Naive B cell (primary cell): ENCODE measurements around the gene THSD4. TPM values are rescaled to one million over a fixed set of nuclear protein-coding genes. Genes with fewer than 3 reads are reported as not detected.

Source experiments
- ATAC-seq, 2 donors: fragments of 150-1000 bp; cut with Tn5 transposase; 2 replicates each; pipeline ENCODE4 v1.10.0; 2021; ENCODE audit warnings: low read depth in 2 of 2, mild to moderate bottlenecking in 2 of 2, moderate library complexity in 2 of 2
- DNase-seq: peaks from one replicate; pipeline ENCODE4 v3.0.0; 2022
- H3K27ac Mint-ChIP-seq, 6 donors: one replicate each; pipeline ENCODE4 v1.8.0; 2020 to 2022; ENCODE audit warnings: mild to moderate bottlenecking in 6 of 6, mixed read lengths in 6 of 6, moderate library complexity in 5 of 6, inconsistent platforms in 2 of 6
- H3K27me3 Mint-ChIP-seq, 3 donors: one replicate each; pipeline ENCODE4 v1.8.0; 2021 to 2022; ENCODE audit warnings: mixed read lengths in 3 of 3, mild to moderate bottlenecking in 1 of 3
- H3K36me3 Mint-ChIP-seq, 2 donors: one replicate each; pipeline ENCODE4 v1.8.0; 2020 to 2022; ENCODE audit warnings: mixed read lengths in 2 of 2, inconsistent platforms in 1 of 2, mild to moderate bottlenecking in 1 of 2
- H3K4me1 Mint-ChIP-seq, 3 donors: one replicate each; pipeline ENCODE4 v1.8.0; 2020 to 2022; ENCODE audit warnings: mixed read lengths in 3 of 3, inconsistent platforms in 1 of 3, mild to moderate bottlenecking in 1 of 3, moderate library complexity in 1 of 3
- H3K4me3 Mint-ChIP-seq, 8 donors: one replicate each; pipeline ENCODE4 v1.8.0; 2020 to 2022; ENCODE audit warnings: mild to moderate bottlenecking in 8 of 8, mixed read lengths in 8 of 8, moderate library complexity in 8 of 8, inconsistent platforms in 2 of 8
- H3K9me3 Mint-ChIP-seq, 7 donors: one replicate each; pipeline ENCODE4 v1.8.0; 2020 to 2022; ENCODE audit warnings: mixed read lengths in 7 of 7, mild to moderate bottlenecking in 5 of 7, inconsistent platforms in 2 of 7, moderate library complexity in 1 of 7
- polyA plus RNA-seq, 6 donors: library from polyadenylated mRNA; unstranded; fragments of 300-500 nt; fragmentation: Illumina TruSeq; gene quantifications; one replicate each; pipeline ENCODE4 v1.2.3, GENCODE V29; 2021; ENCODE audit warnings: low read depth in 6 of 6

THSD4 gene
- polyA plus RNA-seq, 6 donors from 2014 or later: not detected

DNA sequence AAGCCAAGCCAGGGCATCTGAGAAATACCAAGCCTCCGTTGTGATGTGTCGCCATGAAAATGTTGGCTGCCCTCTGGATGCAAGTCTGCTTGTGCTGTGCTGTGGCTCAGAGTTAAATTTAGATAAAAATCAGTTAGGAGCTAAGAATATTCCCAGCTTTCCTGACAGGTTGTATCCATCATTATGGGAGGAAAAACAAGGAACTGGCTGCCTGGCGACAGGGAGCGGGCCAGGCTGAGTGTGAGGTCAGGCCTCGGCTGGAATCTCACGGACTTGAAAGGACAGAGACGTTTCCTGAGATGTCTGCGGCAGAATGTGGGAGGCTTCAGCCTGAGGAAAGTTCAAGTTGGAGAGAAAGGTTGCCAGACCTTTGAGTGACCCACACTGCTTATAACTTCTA lies 213.8 kb downstream of the THSD4 start:
- no peak for DNase-seq
- no peak for ATAC-seq
- no peaks in the 10 kb centered on the region for H3K4me1 Mint-ChIP-seq
- no peaks in the 10 kb centered on the region for H3K36me3 Mint-ChIP-seq
- H3K27ac Mint-ChIP-seq: no peak overlapping the region
- peaks cover 0 to 7% (median 0%) of the 10 kb centered on the region in 7 donors for H3K9me3 Mint-ChIP-seq
- H3K27me3 Mint-ChIP-seq: peaks cover 0 to 5% (median 0%) of the 10 kb centered on the region in 3 donors
- H3K4me3 Mint-ChIP-seq: peak overlapping the region in 1 of 8 donors; percentile 67

DNA sequence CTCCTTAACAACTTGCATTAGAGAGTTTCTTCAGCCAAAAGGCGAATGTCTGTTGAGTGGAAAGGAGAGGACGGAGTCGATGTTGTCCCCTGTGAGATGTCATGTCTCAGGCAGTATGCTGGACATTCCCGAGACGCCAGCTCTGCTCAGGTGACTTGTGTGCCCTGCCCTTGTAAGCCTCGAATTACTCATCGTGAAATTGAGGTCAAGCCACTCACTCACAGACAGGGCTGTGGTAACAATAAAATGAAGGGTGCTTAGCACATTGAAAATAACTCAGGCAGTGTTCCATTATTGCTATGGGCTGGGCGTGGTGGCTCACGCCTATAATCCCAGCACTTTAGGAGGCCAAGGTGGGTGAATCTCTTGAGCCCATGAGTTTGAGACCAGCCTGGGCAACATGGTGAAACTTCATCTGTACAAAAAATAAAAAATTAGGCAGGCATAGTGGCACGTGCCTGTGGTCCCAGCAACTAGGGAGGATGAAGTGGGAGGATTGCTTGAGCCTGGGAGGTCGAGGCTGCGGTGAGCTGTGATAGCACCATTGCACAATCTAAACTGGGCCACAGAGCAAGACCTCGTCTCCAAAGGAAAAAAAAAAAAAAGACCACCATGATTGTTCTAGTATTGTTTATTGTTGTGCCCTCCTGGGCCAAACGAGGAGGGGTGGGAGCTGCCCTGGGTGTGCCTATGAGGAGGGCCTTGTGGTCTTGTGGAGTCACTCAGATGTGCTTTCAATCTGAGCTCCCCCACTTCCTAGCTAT lies 214.4 kb downstream of the THSD4 start:
- H3K27me3 Mint-ChIP-seq: peaks cover 0 to 9% (median 0%) of the 10 kb centered on the region in 3 donors
- no peaks in the 10 kb centered on the region for H3K36me3 Mint-ChIP-seq
- H3K4me3 Mint-ChIP-seq: no peak overlapping the region
- peaks cover 0 to 7% (median 0%) of the 10 kb centered on the region in 7 donors for H3K9me3 Mint-ChIP-seq
- DNase-seq (no peak), ATAC-seq (no peak)
- H3K27ac Mint-ChIP-seq: no peak overlapping the region
- H3K4me1 Mint-ChIP-seq: no peaks in the 10 kb centered on the region

DNA sequence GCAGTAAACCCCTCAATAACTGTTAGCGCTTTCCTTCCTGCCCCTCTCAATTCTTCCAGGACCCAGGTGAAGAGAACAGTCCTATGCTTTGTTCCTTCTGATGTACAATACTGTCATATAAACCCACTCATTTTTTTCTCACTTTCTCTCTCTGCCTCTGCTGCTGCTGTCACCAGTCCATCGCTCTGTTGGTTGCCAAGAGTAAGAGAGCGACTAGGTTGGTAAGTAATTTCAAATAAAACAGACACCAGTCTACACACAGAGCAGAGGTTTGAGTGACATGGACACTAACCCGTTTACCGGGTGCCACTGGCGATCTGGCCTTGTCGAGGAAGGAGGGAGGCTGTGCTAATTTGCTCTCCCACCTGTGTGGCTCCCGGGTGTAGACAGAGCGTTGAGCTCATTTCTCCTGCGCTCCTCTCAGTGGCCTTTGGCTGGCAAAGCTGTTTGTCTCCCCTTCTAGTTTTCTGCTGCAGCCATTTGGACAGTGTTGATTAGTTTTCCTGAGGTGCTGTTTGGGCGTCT lies 215.4 kb downstream of the THSD4 start:
- ATAC-seq (no peak), DNase-seq (no peak)
- Mint-ChIP-seq H3K27me3 (peaks cover 0 to 9% (median 0%) of the 10 kb centered on the region in 3 donors), H3K36me3 (no peaks in the 10 kb centered on the region), H3K4me1 (no peaks in the 10 kb centered on the region), H3K9me3 (peaks cover 0 to 7% (median 0%) of the 10 kb centered on the region in 7 donors), H3K27ac (no peak overlapping the region), H3K4me3 (no peak overlapping the region)

- Mint-ChIP-seq H3K27ac (no peak overlapping the region), H3K27me3 (peaks cover 0 to 9% (median 0%) of the 10 kb centered on the region in 3 donors), H3K4me3 (no peak overlapping the region), H3K9me3 (peaks cover 0 to 4% (median 0%) of the 10 kb centered on the region in 7 donors), H3K4me1 (no peaks in the 10 kb centered on the region), H3K36me3 (no peaks in the 10 kb centered on the region)
- ATAC-seq (no peak), DNase-seq (no peak)
Measured at GRCh38 chr15:71331173-71331572, 215.9 kb downstream of the THSD4 start.

- DNase-seq (no peak), ATAC-seq (no peak)
- peaks cover 0 to 15% (median 0%) of the 10 kb centered on the region in 3 donors for H3K27me3 Mint-ChIP-seq
- peaks cover 0 to 2% (median 0%) of the 10 kb centered on the region in 7 donors for H3K9me3 Mint-ChIP-seq
- no peak overlapping the region for H3K27ac Mint-ChIP-seq
- H3K36me3 Mint-ChIP-seq: no peaks in the 10 kb centered on the region
- no peak overlapping the region for H3K4me3 Mint-ChIP-seq
- no peaks in the 10 kb centered on the region for H3K4me1 Mint-ChIP-seq
Measured at GRCh38 chr15:71332431-71333004, 217.2 kb downstream of the THSD4 start.

DNA sequence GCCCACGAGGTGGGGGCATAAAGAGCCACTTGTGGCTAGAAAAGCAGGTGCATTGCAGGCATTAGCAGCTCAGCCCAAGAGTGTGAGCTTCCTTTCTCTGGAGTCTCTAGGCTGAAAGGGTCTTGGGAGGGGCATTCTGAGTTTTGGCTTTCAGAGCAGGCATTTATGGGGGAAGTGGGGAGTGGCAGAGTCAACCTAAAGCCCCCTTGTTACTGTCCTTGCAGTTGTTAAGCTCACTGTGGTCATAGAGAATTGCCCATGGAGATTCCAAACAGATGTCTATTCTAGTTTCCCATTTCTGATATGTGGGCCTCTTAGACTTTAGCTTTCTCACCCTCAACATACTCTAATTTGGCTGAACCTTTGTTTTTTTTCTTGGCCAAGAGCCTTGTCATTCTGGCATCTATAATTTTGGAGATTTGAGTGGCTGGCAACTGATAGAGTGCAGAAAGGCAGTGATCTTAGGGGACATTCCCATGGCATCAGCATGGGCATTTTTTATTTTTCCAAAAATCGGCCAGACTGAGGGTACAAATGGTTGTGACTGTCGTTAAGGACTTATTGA lies 217.9 kb downstream of the THSD4 start:
- peak overlapping the region in 1 of 6 donors; percentile 27 for H3K27ac Mint-ChIP-seq
- no peaks in the 10 kb centered on the region for H3K4me1 Mint-ChIP-seq
- no peaks in the 10 kb centered on the region for H3K36me3 Mint-ChIP-seq
- H3K9me3 Mint-ChIP-seq: peaks cover 0 to 2% (median 0%) of the 10 kb centered on the region in 7 donors
- ATAC-seq: no peak
- peaks cover 0 to 15% (median 0%) of the 10 kb centered on the region in 3 donors for H3K27me3 Mint-ChIP-seq
- H3K4me3 Mint-ChIP-seq: no peak overlapping the region
- no peak for DNase-seq

GRCh38 chr15:71333839-71334238 lies 218.6 kb downstream of the THSD4 start:
- DNase-seq (no peak), ATAC-seq (no peak)
- no peaks in the 10 kb centered on the region for H3K4me1 Mint-ChIP-seq
- H3K27ac Mint-ChIP-seq: no peak overlapping the region
- H3K9me3 Mint-ChIP-seq: peaks cover 0 to 3% (median 0%) of the 10 kb centered on the region in 7 donors
- H3K4me3 Mint-ChIP-seq: no peak overlapping the region
- peaks cover 0 to 15% (median 0%) of the 10 kb centered on the region in 3 donors for H3K27me3 Mint-ChIP-seq
- H3K36me3 Mint-ChIP-seq: no peaks in the 10 kb centered on the region

DNA sequence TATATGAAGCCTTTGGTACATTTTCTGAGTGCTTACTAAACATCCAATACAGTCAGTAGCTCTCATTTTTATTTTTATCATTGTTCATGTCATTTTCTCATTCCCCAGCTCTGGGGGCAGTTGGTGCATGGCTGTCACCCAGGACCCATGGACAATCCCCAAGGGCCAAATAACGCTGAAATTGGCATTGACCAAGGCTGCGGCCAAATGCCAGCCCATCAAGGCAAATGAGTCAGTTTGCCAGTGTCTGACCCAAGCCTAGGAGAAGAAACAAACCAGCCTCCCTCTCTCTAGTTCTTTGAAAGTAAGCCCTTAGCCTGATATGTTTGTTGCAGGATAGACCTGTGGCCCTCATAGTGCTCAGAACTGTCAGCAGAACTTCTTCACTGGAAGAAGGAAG lies 219.2 kb downstream of the THSD4 start:
- peaks cover 0 to 15% (median 0%) of the 10 kb centered on the region in 3 donors for H3K27me3 Mint-ChIP-seq
- no peaks in the 10 kb centered on the region for H3K36me3 Mint-ChIP-seq
- no peak overlapping the region for H3K4me3 Mint-ChIP-seq
- H3K4me1 Mint-ChIP-seq: no peaks in the 10 kb centered on the region
- ATAC-seq: no peak
- H3K27ac Mint-ChIP-seq: no peak overlapping the region
- DNase-seq: no peak
- peaks cover 0 to 3% (median 0%) of the 10 kb centered on the region in 7 donors for H3K9me3 Mint-ChIP-seq

DNA sequence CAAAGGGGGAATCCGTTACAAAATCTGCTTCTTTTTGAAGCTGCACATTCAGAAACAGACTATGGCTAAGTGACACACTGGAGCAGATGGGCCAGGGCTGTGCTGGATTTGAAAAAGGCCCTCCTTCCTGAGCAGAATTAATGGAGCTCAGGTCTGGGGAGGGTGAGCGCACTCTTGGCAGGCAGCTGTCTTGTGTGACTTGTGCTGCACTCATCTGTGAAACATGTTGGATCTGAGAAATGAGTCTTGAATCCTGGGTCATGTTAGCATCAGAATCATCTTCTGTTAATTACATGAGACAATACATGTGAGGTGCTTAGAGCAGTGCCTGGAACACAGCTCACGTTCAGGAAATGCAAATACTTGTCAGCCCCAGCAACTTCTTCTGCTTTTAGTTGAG lies 219.6 kb downstream of the THSD4 start:
- Mint-ChIP-seq H3K36me3 (no peaks in the 10 kb centered on the region), H3K4me1 (no peaks in the 10 kb centered on the region), H3K27ac (no peak overlapping the region), H3K27me3 (peaks cover 0 to 15% (median 0%) of the 10 kb centered on the region in 3 donors), H3K4me3 (no peak overlapping the region), H3K9me3 (peaks cover 0 to 3% (median 0%) of the 10 kb centered on the region in 7 donors)
- ATAC-seq: no peak
- no peak for DNase-seq

- H3K4me3 Mint-ChIP-seq: no peak overlapping the region
- no peak for ATAC-seq
- H3K36me3 Mint-ChIP-seq: no peaks in the 10 kb centered on the region
- peaks cover 0 to 3% (median 0%) of the 10 kb centered on the region in 7 donors for H3K9me3 Mint-ChIP-seq
- no peaks in the 10 kb centered on the region for H3K4me1 Mint-ChIP-seq
- H3K27ac Mint-ChIP-seq: no peak overlapping the region
- no peak for DNase-seq
- H3K27me3 Mint-ChIP-seq: peaks cover 0 to 15% (median 0%) of the 10 kb centered on the region in 3 donors
Measured at GRCh38 chr15:71335591-71335990, 220.3 kb downstream of the THSD4 start.

DNA sequence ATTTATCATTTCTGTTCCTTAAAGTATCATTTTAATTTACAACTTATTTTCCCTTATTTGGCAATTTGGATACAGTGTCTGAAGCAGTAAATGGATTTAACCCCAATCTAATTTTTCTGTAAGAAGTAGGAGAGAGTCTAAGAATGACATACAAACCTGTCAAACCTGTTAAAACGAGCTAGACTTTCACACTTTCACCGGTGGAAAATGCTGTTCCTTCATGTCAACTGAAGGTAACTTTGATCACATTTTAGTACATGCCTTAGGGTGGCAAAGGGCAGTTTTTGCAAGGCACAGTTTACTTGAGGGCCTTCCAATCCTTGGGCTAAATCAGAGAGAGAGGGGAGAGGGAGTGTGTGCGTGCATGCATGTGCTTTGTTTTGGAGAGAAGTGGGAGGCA lies 221.4 kb downstream of the THSD4 start:
- peaks cover 0 to 3% (median under 1%) of the 10 kb centered on the region in 7 donors for H3K9me3 Mint-ChIP-seq

DNA sequence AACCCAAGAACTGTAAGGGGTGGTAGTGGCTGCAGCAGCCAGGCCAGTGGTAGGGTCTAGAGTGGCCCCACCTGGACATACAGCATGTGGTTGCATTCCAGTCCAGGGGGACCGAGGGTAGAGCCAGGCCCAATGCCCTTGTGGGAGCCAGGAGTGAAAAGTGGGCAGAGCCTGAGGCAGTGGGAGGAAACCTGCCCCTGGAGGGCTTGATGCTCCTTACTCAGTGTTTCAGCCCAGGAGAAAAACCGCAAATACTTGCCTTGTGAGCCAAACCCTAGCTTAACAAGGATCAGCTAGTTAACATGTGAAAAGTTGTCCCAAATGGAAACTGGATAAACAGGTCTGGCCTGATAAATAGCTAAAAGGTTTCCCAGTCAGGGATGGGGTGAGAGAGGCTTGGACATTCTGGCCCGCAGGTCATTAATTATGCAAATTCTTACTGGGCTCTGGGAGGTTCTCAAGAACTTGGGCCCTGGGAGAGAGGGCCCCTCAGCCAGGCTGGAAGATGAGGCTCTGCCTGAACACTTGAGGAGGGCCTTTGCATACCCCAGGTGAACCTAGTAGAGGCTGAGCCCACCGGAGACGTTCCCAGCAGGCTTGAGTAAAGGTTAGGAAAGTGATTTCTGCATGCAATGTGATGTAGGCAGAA lies 222.1 kb downstream of the THSD4 start:
- Mint-ChIP-seq H3K4me1 (no peaks in the 10 kb centered on the region), H3K36me3 (peaks cover 0 to 7% of the 10 kb centered on the region in 2 donors), H3K9me3 (peaks cover 0 to 4% (median 1%) of the 10 kb centered on the region in 7 donors), H3K27me3 (peaks cover 0 to 15% (median 8%) of the 10 kb centered on the region in 3 donors), H3K27ac (no peak overlapping the region), H3K4me3 (no peak overlapping the region)
- DNase-seq (no peak), ATAC-seq (no peak)

More for the DNA sequence above, 221.4 kb downstream of the THSD4 start:
- no peaks in the 10 kb centered on the region for H3K4me1 Mint-ChIP-seq
- H3K27me3 Mint-ChIP-seq: peaks cover 0 to 15% (median 5%) of the 10 kb centered on the region in 3 donors
- no peak overlapping the region for H3K27ac Mint-ChIP-seq
- no peak overlapping the region for H3K4me3 Mint-ChIP-seq
- ATAC-seq (no peak), DNase-seq (no peak)
- H3K36me3 Mint-ChIP-seq: peaks cover 0 to 4% of the 10 kb centered on the region in 2 donors

- Mint-ChIP-seq H3K27ac (peak overlapping the region in 1 of 6 donors; percentile 14), H3K9me3 (peaks cover 0 to 4% (median 1%) of the 10 kb centered on the region in 7 donors), H3K4me1 (no peaks in the 10 kb centered on the region), H3K36me3 (peaks cover 0 to 7% of the 10 kb centered on the region in 2 donors), H3K4me3 (no peak overlapping the region), H3K27me3 (peaks cover 0 to 15% (median 8%) of the 10 kb centered on the region in 3 donors)
- DNase-seq (no peak), ATAC-seq (no peak)
Measured at GRCh38 chr15:71338265-71338664, 223.0 kb downstream of the THSD4 start.
